Measurements from ENCODE around the gene TNFRSF8.

Gene TNFRSF8

GRCh38 chr1:12083766-12084165 is 20.7 kb downstream of the TNFRSF8 start:
- no peak overlapping the region for H3K4me3 ChIP-seq
- H3K27me3 ChIP-seq, result no peaks in the 10 kb centered on the region
- no peak overlapping the region; a peak in 1 of 22 replicates for H3K27ac ChIP-seq
- H3K9me3 ChIP-seq (replicated peaks in 1 of 11), result peaks cover 8 to 34% (median 22%) of the 10 kb centered on the region in 11 experiments
- H4K20me1 ChIP-seq, result no peaks in the 10 kb centered on the region
- H3K36me3 ChIP-seq, result peaks cover 0 to 23% (median 4%) of the 10 kb centered on the region in 11 experiments; a peak in 8 of 22 replicates
- TF ChIP-seq Cebpa-rat (IDR thresholded peaks at IDR 0.05), result no peak
- H3K4me1 ChIP-seq, result peaks cover 35 to 70% (median 60%) of the 10 kb centered on the region in 10 experiments
- no peak overlapping the region for H3K9ac ChIP-seq
- H3K4me2 ChIP-seq, result no peak overlapping the region

- H4K20me1 ChIP-seq, result no peaks in the 10 kb centered on the region
- H3K27me3 ChIP-seq, result no peaks in the 10 kb centered on the region
- no peak overlapping the region for H3K4me3 ChIP-seq
- H3K4me1 ChIP-seq, result peaks cover 46 to 70% (median 61%) of the 10 kb centered on the region in 10 experiments
- no peak overlapping the region for H3K9ac ChIP-seq
- TF ChIP-seq Cebpa-rat (IDR thresholded peaks at IDR 0.05), result no peak
- peak overlapping the region in 4 of 11 experiments; percentile 8 to 25 (median 18); a peak in 4 of 22 replicates for H3K27ac ChIP-seq
- H3K4me2 ChIP-seq, result peak overlapping the region in 7 of 11 experiments; percentile 14 to 45 (median 24); a peak in 10 of 22 replicates
- H3K9me3 ChIP-seq (replicated peaks in 1 of 11), result peaks cover 8 to 34% (median 22%) of the 10 kb centered on the region in 11 experiments
- H3K36me3 ChIP-seq, result peaks cover 0 to 22% (median 4%) of the 10 kb centered on the region in 11 experiments; a peak in 7 of 22 replicates
Observed at GRCh38 chr1:12085643-12086260, 22.6 kb downstream of the TNFRSF8 start.

- H3K36me3 ChIP-seq, result peaks cover 0 to 26% (median 4%) of the 10 kb centered on the region in 11 experiments; a peak in 7 of 22 replicates
- H3K9me3 ChIP-seq (replicated peaks in 1 of 11), result peaks cover 0 to 20% (median 6%) of the 10 kb centered on the region in 11 experiments; a peak in 12 of 22 replicates
- no peak for TF ChIP-seq Cebpa-rat (IDR thresholded peaks at IDR 0.05)
- H3K27ac ChIP-seq, result peak overlapping the region; percentile 18 to 90 (median 81); a peak in 21 of 22 replicates
- no peaks in the 10 kb centered on the region for H3K27me3 ChIP-seq
- H3K4me1 ChIP-seq, result peaks cover 38 to 61% (median 50%) of the 10 kb centered on the region in 10 experiments
- peak overlapping the region; percentile 4 to 79 (median 66); a peak in 20 of 22 replicates for H3K9ac ChIP-seq
- no peaks in the 10 kb centered on the region for H4K20me1 ChIP-seq
- peak overlapping the region; percentile 73 to 99 (median 94) for H3K4me2 ChIP-seq
- peak overlapping the region in 6 of 10 experiments; percentile 26 to 54 (median 34); a peak in 7 of 20 replicates for H3K4me3 ChIP-seq
Observed at GRCh38 chr1:12087797-12088314, 24.8 kb downstream of the TNFRSF8 start.

GRCh38 chr1:12088607-12089006 is 25.5 kb downstream of the TNFRSF8 start:
- H3K9ac ChIP-seq, result peak overlapping the region in 10 of 11 experiments; percentile 31 to 79 (median 66); a peak in 19 of 22 replicates

GRCh38 chr1:12090326-12090725 is 27.2 kb downstream of the TNFRSF8 start:
- no peaks in the 10 kb centered on the region for H4K20me1 ChIP-seq
- peak overlapping the region in 8 of 11 experiments; percentile 91 to 99 (median 95); a peak in 11 of 22 replicates for H3K4me2 ChIP-seq
- peaks cover 0 to 17% (median 5%) of the 10 kb centered on the region in 11 experiments; a peak in 8 of 22 replicates for H3K9me3 ChIP-seq (replicated peaks in 1 of 11)
- peaks cover 38 to 60% (median 49%) of the 10 kb centered on the region in 10 experiments for H3K4me1 ChIP-seq
- TF ChIP-seq Cebpa-rat (IDR thresholded peaks at IDR 0.05), result no peak
- no peak overlapping the region for H3K9ac ChIP-seq
- H3K36me3 ChIP-seq, result peaks cover 0 to 21% (median 4%) of the 10 kb centered on the region in 11 experiments; a peak in 8 of 22 replicates
- no peak overlapping the region for H3K4me3 ChIP-seq
- peak overlapping the region in 1 of 11 experiments; percentile 90; a peak in 1 of 22 replicates for H3K27ac ChIP-seq
- no peaks in the 10 kb centered on the region for H3K27me3 ChIP-seq

More at GRCh38 chr1:12088607-12089006, 25.5 kb downstream of the TNFRSF8 start:
- Histone ChIP-seq H3K9me3 (replicated peaks in 1 of 11) (peaks cover 0 to 15% (median 4%) of the 10 kb centered on the region in 11 experiments; a peak in 7 of 22 replicates), H3K4me2 (peak overlapping the region; percentile 73 to 99 (median 94)), H3K36me3 (peaks cover 0 to 20% (median 4%) of the 10 kb centered on the region in 11 experiments; a peak in 7 of 22 replicates), H3K4me1 (peaks cover 38 to 61% (median 50%) of the 10 kb centered on the region in 10 experiments), H3K27ac (peak overlapping the region; percentile 18 to 90 (median 81); a peak in 20 of 22 replicates), H3K4me3 (peak overlapping the region in 7 of 10 experiments; percentile 15 to 54 (median 33); a peak in 11 of 20 replicates), H3K27me3 (no peaks in the 10 kb centered on the region), H4K20me1 (no peaks in the 10 kb centered on the region)
- no peak for TF ChIP-seq Cebpa-rat (IDR thresholded peaks at IDR 0.05)

- Histone ChIP-seq H3K27me3 (no peaks in the 10 kb centered on the region), H3K4me2 (peak overlapping the region in 5 of 11 experiments; percentile 0 to 32 (median 11); a peak in 3 of 22 replicates), H3K9ac (no peak overlapping the region), H4K20me1 (no peaks in the 10 kb centered on the region), H3K9me3 (replicated peaks in 1 of 11) (peaks cover 5 to 26% (median 11%) of the 10 kb centered on the region in 11 experiments; a peak in 16 of 22 replicates), H3K4me3 (no peak overlapping the region), H3K36me3 (peaks cover 0 to 22% (median 8%) of the 10 kb centered on the region in 11 experiments; a peak in 8 of 22 replicates), H3K4me1 (peaks cover 33 to 52% (median 42%) of the 10 kb centered on the region in 10 experiments), H3K27ac (peak overlapping the region in 2 of 11 experiments; percentile 1 to 44; a peak in 4 of 22 replicates)
- TF ChIP-seq Cebpa-rat (IDR thresholded peaks at IDR 0.05), result no peak
Observed at GRCh38 chr1:12091191-12091590, 28.1 kb downstream of the TNFRSF8 start.

GRCh38 chr1:12094180-12094579 is 31.1 kb downstream of the TNFRSF8 start:
- Histone ChIP-seq H3K27ac (no peak overlapping the region), H3K4me1 (peaks cover 7 to 24% (median 16%) of the 10 kb centered on the region in 10 experiments), H3K4me3 (no peak overlapping the region), H3K27me3 (no peaks in the 10 kb centered on the region), H3K9me3 (replicated peaks in 1 of 11) (peaks cover 5 to 36% (median 24%) of the 10 kb centered on the region in 11 experiments; a peak in 19 of 22 replicates), H3K4me2 (no peak overlapping the region), H3K9ac (no peak overlapping the region), H4K20me1 (no peaks in the 10 kb centered on the region), H3K36me3 (peaks cover 0 to 40% (median 23%) of the 10 kb centered on the region in 11 experiments; a peak in 15 of 22 replicates)
- no peak for TF ChIP-seq Cebpa-rat (IDR thresholded peaks at IDR 0.05)

GRCh38 chr1:12095452-12096263 is 32.6 kb downstream of the TNFRSF8 start:
- no peak overlapping the region for H3K9ac ChIP-seq
- H3K27me3 ChIP-seq, result no peaks in the 10 kb centered on the region
- H3K4me3 ChIP-seq, result no peak overlapping the region
- H3K27ac ChIP-seq, result no peak overlapping the region
- H3K4me2 ChIP-seq, result no peak overlapping the region
- no peaks in the 10 kb centered on the region for H4K20me1 ChIP-seq
- H3K9me3 ChIP-seq (replicated peaks in 1 of 11), result peaks cover 5 to 33% (median 24%) of the 10 kb centered on the region in 11 experiments; a peak in 19 of 22 replicates
- peaks cover 0 to 52% (median 27%) of the 10 kb centered on the region in 11 experiments; a peak in 15 of 22 replicates for H3K36me3 ChIP-seq
- no peak for TF ChIP-seq Cebpa-rat (IDR thresholded peaks at IDR 0.05)
- H3K4me1 ChIP-seq, result peaks cover 0 to 11% (median 6%) of the 10 kb centered on the region in 10 experiments; a peak in 8 of 20 replicates

Data from BLaER1 treated with 17β-estradiol and CSF1 and Interleukin-3, amounts not matched to agents 10 nM and 100 nM (cell line).